Progenitor cell of endocrine pancreas (in vitro differentiated cells): ENCODE results near the gene CNIH3. TPM values are rescaled to one million over a fixed set of nuclear protein-coding genes. Genes with fewer than 3 reads are reported as not detected.
A peak's percentile ranks its signal among the peaks of the same experiment; 100 is the strongest.

Experiments used
- DNase-seq: peaks from one replicate; pipeline ENCODE4 v3.0.0; 2021; ENCODE audit warnings: low spot score; ENCODE audit not compliant: unreplicated experiment
- H3K27ac Mint-ChIP-seq: 2 replicates; pipeline ENCODE4 v1.8.0; 2021; ENCODE audit warnings: mild to moderate bottlenecking, moderate library complexity, mixed read lengths
- H3K27me3 Mint-ChIP-seq: 2 replicates; pipeline ENCODE4 v1.8.0; 2021; ENCODE audit warnings: mixed read lengths
- H3K36me3 Mint-ChIP-seq: 2 replicates; pipeline ENCODE4 v1.8.0; 2022; ENCODE audit warnings: mixed read lengths; ENCODE audit not compliant: insufficient read depth
- H3K4me1 Mint-ChIP-seq: 2 replicates; pipeline ENCODE4 v1.8.0; 2021; ENCODE audit warnings: low read depth, mixed read lengths
- H3K4me3 Mint-ChIP-seq: 2 replicates; pipeline ENCODE4 v1.8.0; 2021; ENCODE audit warnings: low read depth, mild to moderate bottlenecking, moderate library complexity, mixed read lengths
- H3K9me3 Mint-ChIP-seq: 2 replicates; pipeline ENCODE4 v1.8.0; 2021; ENCODE audit warnings: low read depth, mixed read lengths
- CTCF ChIP-seq: fragments of 200-600 bp; sonication (generic); IDR thresholded peaks from one replicate; pipeline ENCODE4 v1.5.0; 2021; ENCODE audit warnings: antibody characterized with exemption, mild to moderate bottlenecking; ENCODE audit not compliant: unreplicated experiment
- total RNA-seq: library from RNA; stranded (reverse); gene quantifications from 2 replicates; pipeline ENCODE4 v1.2.1, GENCODE V29; 2021

CNIH3 gene
- total RNA-seq, 1 donor from 2014 or later: 3.2 TPM

DNA sequence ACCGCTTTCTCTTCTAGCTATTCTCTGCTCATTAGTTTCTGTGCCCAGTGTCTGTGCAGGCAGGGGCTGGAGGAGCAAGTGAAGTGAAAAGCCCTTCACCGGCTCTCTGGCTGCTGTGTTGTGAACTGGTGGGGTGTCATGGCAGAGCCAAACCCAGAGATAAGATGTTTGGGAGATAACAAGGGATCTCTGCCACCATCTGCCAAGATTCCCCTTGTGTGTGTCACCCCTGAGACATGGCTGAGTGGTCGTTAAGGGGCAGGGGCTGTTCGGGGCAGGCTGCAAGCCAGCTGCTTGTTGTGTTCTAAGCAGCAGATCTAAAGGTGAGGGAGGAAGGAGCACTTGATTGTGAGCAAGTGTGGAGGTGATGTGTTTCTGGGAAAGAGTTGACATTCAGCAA, 24.5 kb downstream of the CNIH3 start:
- peak overlapping the region; percentile 31 for H3K27ac Mint-ChIP-seq
- H3K36me3 Mint-ChIP-seq: no peaks in the 10 kb centered on the region
- peaks cover 31% of the 10 kb centered on the region for H3K27me3 Mint-ChIP-seq
- H3K9me3 Mint-ChIP-seq: no peaks in the 10 kb centered on the region
- no peak for DNase-seq
- no peak overlapping the region for H3K4me3 Mint-ChIP-seq
- peaks cover 14% of the 10 kb centered on the region for H3K4me1 Mint-ChIP-seq
- TF ChIP-seq CTCF: no peak

- H3K9me3 Mint-ChIP-seq: no peaks in the 10 kb centered on the region
- no peaks in the 10 kb centered on the region for H3K36me3 Mint-ChIP-seq
- peak; percentile 39 for TF ChIP-seq CTCF
- H3K27me3 Mint-ChIP-seq: peaks cover 27% of the 10 kb centered on the region
- peaks cover 14% of the 10 kb centered on the region for H3K4me1 Mint-ChIP-seq
- DNase-seq: peak; percentile 27
- H3K27ac Mint-ChIP-seq: no peak overlapping the region
- no peak overlapping the region for H3K4me3 Mint-ChIP-seq
Measured at GRCh38 chr1:224641030-224641429, 24.9 kb downstream of the CNIH3 start.

GRCh38 chr1:224643653-224644052, 27.5 kb downstream of the CNIH3 start:
- H3K4me3 Mint-ChIP-seq: no peak overlapping the region
- no peak overlapping the region for H3K27ac Mint-ChIP-seq
- no peak for DNase-seq
- no peaks in the 10 kb centered on the region for H3K36me3 Mint-ChIP-seq
- no peaks in the 10 kb centered on the region for H3K9me3 Mint-ChIP-seq
- H3K27me3 Mint-ChIP-seq: peaks cover 20% of the 10 kb centered on the region
- H3K4me1 Mint-ChIP-seq: peaks cover 13% of the 10 kb centered on the region
- no peak for TF ChIP-seq CTCF

DNA sequence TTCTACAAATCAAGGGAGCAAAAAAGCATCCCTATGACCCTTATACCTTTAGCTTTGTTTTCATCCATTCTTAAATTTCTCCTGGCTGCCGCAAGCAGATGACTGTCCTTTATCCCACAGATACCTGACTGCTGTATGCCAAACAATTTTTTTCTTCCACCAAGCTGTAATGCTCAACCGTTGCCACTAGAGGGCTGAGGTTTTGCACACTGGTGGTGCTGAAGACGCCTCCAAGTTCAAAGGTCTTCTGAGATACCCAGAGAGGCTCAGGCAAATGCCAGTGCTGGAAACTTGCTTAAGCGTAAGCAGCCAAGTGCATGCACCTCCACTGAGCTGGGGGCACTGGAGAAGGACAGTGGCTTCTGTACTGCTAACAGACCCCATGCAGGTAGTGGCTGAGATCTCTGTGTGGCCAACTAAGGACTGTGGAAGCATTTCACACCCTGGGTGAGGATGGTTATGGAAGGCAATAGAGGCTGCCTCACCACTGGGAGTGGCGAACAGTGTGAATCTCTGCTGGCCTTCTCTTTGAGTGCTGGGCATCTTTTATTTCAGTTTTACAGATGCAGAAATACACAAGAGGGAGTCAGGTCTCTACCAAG, 28.5 kb downstream of the CNIH3 start:
- peaks cover 5% of the 10 kb centered on the region for H3K4me1 Mint-ChIP-seq
- no peak overlapping the region for H3K4me3 Mint-ChIP-seq

DNA sequence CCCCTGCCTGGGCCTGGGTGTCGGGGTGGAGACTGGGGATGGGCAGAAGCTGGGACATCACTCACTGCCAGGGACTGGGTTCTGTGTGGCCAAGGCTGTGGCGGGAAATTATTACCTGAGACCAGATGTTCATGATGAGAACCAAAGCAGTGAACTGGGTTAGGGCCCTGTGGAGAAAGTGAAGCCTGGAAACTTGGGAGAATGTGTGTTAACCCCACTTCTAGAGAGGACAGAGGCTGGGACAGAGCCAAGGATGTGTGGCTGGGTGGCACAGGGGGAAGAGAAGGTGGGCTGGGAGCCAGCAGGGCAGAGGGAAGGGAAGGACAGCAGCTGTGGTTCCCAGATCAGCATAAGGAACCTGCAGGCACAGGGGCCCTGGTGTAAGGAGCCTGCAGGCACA, 31.3 kb downstream of the CNIH3 start:
- Mint-ChIP-seq H3K27me3 (no peaks in the 10 kb centered on the region), H3K27ac (no peak overlapping the region), H3K9me3 (no peaks in the 10 kb centered on the region), H3K4me1 (no peaks in the 10 kb centered on the region), H3K36me3 (no peaks in the 10 kb centered on the region), H3K4me3 (no peak overlapping the region)
- TF ChIP-seq CTCF: no peak
- no peak for DNase-seq

More for the DNA sequence above, 28.5 kb downstream of the CNIH3 start:
- peaks cover 14% of the 10 kb centered on the region for H3K27me3 Mint-ChIP-seq
- H3K36me3 Mint-ChIP-seq: no peaks in the 10 kb centered on the region
- DNase-seq: peak; percentile 50
- TF ChIP-seq CTCF: peak; percentile 85
- no peak overlapping the region for H3K27ac Mint-ChIP-seq
- no peaks in the 10 kb centered on the region for H3K9me3 Mint-ChIP-seq
